NCI-H2081 (cell line): ENCODE results near the gene TMEM117.
"Not testable (repeated sequence)": the region's sequence is repeated elsewhere in the genome, so short reads cannot be mapped to it uniquely, and the experiment has no call there.

Experiments used
- DNase-seq, 2 experiments: peaks; one replicate each; lab custom pipeline; 2025; lab: John Stamatoyannopoulos, UW

The TMEM117 gene

DNA sequence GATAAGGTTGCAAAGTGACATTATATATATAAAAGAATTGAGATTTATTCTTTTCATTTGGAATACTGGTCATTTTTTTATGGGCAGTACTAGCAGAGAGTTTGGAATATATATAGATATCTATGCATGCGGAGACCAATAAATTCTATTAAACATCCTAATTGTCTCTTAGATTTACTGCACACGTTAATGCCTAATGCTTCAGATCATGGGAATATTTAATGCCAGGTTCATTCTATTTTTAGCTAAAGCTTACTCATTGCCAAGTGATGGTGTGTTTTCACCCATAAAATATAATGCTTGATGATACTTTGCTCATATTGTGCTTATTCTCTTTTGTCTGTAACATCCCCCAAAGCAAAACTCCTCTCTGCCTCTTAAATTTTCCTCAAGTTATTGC lies 264.4 kb downstream of the TMEM117 start:
- DNase-seq = no peak

DNA sequence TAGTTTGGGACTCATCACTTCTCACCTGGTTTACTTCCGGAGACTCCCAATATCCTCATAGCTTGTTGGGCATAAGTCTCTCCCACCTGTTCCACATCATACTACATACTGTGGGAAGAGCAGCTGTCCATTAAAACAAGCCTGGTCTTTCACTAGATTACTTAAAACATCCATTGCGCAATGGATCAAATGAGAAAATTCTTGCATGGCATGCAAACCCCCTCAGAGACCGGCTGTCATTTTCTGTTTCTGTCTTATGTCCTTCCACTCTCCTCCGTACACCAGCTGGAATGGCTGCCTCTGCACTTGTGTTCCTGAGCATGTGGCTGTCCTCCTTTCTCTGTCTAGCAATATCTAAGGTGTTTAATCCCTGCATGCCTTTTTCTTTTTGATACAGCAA lies 265.6 kb downstream of the TMEM117 start:
- no peak for DNase-seq

DNA sequence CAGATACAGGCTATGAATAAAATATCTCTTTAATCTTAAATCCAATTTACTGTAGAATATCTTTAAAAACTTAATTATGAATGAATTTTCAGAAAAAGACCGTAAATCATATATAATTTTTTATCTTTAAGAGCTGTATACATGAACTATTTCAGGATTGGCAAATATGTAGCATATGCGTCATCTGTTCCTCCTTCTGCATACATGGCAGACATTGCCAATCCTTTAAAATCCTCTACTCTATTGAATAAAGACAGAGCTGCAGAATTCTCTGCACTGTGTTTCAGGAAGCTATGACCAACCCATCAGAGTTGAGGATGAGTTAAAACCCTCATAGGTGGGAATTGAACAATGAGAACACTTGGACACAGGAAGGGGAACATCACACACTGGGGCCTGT lies 279.0 kb downstream of the TMEM117 start:
- no peak for DNase-seq

DNA sequence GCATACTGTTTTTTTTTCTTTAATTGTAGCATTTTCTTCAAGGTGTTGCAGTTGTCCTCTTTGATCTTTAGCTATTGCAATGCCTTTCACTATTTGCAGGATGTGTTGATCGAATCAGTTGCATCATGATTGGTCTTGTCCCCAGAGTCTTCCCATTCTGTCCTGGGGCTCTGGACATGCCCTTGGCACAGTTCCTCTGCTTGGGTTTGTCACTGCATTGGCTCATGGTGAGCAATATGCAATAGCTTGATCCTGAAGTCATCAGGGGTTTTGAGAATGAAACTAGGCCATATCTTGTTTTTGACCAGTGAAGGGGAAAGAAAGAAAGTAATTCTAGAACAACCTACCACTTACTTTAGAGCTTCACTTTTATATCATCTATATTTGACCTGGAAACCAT lies 281.5 kb downstream of the TMEM117 start:
- DNase-seq = no peak

DNA sequence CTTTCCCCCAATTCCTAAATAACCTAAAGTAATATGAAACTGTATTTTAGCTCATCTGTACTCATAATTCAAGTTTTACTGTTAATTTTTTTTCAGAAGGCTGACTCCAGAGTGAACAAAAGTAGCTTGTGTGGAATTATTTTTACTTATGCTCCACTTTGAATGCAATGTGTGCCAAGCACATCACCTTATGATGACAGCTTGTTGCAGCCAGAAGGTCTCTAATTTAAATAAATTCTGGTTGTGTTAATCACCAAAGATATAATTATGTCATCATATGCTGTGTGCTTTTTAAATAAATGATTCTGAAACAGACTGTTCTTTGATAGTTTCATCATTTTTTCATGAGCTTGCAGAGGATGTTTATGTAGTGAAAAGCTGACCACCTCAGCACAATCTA lies 283.1 kb downstream of the TMEM117 start:
- no peak for DNase-seq

DNA sequence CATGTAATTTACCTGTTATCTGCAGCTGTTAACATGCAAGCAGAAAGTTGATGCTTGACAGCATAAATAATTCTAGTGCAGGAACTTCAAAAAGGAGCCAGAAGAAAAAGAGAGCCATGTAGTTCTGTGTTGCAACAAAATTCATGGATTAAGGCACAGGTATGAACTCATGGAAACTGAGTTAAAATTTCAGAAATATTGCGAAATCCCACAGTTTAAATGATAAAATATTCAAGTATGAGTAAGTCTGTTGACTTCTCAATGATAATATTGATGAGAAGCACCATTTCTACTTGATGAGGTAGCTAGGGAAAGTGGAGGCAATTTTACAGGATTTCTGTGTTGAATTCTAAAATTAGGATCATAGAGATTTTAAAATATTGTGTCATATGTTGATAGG lies 290.9 kb downstream of the TMEM117 start:
- no peak for DNase-seq

DNA sequence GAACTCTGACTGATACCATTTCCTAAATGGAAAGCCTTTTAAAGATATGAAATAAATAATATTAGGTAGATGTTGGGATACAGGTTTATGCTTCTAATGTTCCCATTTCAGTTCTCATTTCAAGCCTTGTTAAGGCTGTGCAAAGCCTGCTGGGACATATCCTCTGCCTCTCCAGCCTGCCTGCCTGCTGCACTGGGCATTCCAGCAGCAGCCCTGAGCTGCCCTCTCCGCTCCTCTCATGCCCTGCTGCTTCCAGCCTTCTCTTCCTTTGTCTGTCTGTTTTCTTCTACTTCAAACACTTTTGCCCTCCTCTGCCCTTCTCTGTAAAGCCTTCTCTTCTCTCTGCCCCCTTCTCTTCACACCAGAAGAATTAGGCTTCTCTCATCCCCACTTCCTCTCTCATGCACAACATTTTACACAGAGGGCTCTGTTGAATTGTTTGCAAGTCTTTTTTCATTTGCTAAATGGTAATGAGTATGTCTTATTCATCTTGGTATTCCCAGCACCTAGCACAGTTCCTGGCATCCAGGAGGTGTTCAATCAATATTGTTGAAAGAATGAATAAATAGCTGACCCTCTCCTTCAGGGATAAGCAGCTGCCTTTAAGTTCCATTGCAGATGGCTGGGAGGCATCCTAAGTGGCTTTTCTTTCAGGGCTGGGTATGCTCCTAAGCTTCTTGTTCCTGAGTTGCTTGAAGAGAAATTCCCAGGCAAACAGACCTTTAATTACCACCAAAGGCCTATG lies 292.3 kb downstream of the TMEM117 start:
- DNase-seq = no peak

DNA sequence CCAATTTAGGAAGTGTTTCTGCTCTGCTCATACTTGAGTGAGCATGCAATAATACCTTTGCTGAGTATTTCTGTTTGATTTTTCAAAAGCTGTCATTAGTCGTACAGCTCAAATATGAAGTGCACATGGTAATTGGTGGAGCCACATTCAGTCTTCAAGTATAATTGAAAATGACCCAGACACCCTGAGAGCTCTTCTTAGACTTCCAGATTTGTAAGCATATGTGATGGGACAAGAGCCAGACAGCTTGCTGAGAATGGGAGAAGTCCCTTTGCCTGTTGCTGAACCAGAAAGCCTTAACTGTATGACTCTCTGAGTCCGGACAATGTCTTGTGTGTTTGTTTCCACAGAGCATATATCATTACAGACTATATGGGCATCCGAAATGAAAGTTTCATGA lies 307.3 kb downstream of the TMEM117 start:
- no peak for DNase-seq

DNA sequence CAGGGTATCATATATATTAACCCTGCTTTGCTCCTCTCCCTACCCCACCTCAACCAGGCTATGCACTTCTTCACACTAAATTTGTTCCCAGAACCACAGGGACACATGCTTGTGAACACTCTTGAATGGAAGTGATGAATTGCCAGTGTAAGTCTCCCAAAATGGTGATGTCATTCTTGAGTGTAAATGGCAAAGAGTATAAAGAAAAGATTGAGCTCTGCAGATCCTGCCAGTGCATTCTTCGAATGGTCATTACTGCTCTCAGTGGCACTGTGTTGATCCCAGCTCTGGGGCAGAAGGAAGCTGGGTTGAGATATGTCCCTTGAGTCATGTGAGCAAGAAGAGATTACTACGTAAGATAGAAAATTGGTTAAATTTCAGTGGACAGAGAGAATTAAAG lies 313.1 kb downstream of the TMEM117 start:
- DNase-seq = no peak

DNA sequence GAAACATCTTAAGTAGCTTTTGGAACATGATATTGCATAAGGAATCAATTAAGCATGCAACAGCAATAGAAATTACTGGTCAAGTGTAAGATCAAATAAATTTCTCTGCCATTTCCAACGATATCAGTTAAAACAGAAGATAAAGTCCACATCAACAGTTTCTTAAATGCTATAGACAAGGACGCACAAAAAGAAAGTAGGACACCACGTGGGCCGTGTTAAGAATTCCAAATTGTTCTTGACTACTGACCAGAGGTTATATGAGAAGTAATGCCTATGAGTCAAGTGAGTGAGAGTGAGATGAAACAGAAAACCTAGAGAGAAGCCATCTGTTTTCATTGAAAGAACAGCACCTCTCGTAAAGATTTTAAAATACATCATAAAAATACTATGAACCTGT lies 318.2 kb downstream of the TMEM117 start:
- no peak for DNase-seq

DNA sequence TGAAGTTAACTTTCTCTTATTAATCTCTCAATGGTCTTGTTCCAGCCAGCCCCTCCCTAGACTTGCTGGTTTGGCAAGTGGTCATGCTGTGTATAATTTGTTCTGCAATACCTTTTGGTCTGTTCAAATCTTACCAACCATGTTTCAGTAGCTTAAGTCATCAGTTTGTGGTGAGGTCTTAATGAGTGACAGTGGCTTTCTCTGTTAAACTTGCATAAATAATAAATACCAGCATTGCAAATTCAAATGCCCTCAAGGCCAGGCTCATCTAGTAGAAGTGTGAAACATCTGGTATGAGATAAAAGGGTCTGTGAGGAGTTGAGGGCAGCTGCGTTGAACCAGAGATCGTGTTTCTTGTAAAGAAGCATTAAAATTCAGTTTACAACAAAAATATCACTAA lies 319.5 kb downstream of the TMEM117 start:
- DNase-seq = no peak

DNA sequence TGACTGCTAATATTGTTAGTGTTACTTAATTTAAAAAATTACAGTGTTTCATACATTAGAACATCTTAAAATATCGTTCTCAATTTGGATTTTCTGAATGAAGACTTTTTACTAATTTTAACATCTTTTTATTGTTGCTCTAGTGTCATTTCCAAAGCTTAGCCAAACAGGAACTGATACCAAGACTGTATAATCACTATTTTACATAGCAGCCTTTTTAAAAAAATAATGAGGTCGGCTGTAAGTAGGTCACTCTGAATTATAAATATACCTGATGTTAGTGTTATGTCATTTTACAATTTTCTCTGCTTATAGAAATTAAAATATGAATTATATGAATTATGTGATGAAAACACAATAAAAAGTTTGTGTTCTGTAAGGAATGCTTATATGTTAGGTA lies 321.5 kb downstream of the TMEM117 start:
- no peak for DNase-seq

DNA sequence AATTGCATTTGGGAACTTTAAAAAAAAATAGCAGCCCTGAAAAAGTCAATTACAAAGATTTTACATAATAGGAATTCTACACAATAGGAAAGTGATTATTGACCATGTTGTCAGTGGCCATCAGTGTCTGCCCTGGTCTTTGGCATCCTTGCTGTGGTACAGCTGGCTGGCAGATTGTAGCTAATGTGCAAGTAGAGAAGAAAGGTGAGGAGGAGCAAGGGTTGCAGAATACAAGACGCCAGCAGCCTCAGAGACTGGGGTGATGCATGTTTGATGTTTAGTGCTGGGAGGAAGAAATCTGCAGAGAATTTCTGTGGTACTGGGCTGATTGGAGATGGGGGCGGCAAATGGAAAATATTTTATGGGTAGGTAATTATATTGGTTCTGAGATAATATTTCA lies 322.9 kb downstream of the TMEM117 start:
- no peak for DNase-seq

DNA sequence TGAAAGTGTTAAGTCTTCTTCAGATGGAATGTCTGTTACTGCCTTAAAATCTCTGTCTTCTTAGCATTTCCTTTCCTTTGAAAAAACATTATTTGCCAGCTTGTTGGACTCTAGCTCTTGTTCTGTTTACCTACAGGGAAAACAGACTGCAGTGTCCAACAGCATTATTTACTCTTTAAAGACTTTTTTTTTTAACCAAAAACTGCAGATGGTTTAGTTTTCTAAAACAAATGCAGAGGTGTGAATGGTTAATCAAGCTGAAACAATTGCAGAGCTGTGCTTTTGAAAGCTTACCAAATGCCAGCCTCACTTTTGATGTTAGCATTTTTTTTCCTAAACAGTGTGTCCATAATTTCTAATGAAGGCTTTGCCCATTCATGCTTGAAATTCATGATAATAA lies 323.3 kb downstream of the TMEM117 start:
- no peak for DNase-seq

DNA sequence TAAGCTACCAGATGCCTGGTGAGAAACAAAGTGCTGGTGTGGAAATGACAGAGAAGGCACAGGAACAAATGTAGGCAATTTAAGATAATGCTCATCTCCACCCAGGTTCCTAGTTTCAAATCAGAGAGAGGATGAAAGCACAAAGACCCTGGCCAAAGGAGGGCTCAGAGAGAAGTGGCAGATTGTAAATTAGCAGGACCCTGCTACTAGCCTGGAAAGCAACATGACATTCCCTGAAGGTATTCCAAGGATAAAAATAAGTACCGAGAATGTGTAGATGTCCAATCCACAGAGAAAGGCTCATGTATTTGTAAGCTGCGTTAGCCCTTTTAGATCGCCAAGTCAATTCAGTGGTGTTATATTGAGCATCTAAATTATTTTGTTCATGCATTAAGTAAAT lies 324.0 kb downstream of the TMEM117 start:
- no peak for DNase-seq

DNA sequence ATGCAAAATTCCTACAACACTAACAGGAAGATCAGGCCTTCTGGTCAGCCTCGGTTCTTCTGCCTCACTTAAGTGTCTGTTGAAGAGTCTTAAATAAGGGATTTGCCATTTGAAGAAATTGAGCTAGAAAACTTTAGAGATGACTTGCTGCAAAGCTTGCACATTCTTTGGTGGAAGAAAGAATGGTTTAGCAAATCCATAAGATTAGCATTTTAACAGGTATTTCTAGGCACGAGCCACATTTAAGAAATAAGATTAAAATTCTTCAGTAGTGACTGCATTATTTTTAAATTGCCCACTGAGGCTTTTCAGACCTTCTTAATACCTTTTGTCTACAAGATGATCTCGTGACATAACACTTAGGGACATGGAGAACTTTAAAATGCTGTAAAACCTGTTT lies 327.1 kb downstream of the TMEM117 start:
- no peak for DNase-seq

DNA sequence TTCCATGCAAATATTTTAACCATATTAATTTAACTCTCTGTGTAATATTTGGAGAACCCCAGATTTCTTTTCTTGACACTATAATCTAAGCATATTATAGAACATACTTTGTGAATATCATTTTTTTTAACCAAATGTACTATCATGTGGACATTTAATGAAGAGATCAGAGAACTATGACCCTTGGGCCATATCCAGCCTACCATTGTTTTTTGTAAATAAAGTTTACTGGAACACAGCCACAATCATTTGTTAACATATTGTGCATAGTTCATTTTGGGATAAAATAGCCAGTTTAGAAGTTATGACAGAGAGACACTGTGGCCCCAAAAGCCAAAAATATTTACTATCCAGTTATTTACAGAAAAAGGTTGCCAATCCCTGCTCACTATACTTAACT lies 338.2 kb downstream of the TMEM117 start:
- DNase-seq = no peak

DNA sequence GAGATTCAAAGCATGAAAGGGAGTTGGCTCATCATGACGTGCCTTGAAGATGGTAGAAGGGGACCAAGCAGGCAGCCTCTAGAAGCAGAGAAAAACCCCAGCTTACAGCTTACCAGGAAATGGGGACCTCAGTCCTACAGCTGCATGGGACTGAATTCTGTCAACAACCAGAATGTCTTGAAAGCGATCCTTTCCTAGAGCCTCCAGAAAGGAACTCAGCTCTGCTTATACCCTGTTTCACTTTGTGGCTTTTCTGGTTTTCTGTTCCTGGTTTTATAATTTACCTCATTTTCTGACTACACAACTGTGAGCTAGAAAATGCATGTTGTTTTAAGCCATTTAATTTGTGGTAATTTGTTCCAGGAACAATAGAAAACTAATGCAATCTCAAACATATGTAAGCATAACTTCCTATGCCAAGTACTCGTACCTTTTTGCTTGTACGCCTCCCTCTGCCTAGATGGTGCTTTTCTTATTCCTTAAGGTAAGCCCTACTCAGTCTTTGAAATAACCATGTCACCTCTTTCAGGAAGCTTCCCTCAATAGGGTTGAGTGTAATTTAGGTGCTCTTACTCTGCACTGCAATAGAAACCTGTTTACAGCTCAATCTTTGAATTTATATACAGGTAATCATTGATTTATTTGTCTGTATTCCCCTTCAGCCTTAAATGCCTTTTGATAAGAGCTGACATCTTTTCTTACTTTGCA lies 348.8 kb downstream of the TMEM117 start:
- no peak for DNase-seq

DNA sequence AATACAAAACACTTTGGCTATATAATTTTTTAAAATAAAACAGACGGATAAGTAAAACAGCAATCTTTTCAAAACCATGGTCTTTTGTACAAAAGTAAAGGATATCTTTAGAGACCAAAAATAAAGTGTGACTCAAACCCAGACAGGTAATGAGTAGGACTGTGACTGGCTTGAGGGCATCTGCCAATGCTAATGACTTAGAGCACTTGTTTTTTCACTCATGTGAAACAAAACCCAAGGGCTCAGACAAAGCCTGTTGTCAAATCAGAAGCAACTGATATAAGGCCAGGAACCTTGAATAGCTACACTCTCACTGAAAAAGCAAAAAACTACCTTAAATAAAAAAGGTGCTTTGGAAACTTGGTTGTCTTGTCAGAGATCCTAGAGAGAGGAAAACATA lies 357.4 kb downstream of the TMEM117 start:
- peak in 1 of 2 experiments; percentile 8 for DNase-seq

DNA sequence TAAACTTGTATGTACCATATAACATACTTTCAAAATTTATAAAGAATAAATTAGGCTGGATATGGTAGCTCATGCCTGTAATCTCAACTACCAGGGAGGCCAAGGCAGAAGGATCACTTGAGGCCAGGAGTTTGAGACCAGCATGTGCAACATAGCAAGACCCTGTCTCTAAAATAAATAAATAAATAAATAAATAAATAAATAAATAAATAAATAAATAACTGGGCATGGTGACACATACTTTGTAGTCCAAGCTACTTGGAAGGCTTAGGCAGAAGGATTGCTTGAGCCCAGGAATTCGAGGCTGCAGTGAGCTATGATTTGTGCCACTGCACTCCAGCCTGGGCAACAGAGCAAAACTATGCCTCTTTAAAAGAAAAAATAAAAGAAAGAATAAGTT lies 359.8 kb downstream of the TMEM117 start:
- not testable (repeated sequence) for DNase-seq

DNA sequence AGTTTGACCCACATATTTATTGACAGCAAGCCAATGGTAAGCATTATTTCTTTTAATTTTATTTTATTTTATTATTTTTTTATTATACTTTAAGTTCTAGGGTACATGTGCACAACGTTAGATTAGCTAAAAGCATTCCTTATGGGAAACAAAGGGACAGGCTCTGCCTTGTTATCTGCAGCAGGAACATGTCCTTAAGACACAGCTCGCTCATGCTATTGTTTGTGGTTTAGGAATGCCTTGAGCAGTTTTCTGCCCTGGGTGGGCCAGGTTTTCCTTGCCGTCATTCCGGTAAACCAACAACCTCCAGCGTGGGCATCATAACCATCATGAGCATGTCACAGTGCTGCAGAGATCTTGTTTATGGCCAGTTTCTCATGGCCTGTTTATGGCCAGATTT lies 370.2 kb downstream of the TMEM117 start:
- no peak for DNase-seq

DNA sequence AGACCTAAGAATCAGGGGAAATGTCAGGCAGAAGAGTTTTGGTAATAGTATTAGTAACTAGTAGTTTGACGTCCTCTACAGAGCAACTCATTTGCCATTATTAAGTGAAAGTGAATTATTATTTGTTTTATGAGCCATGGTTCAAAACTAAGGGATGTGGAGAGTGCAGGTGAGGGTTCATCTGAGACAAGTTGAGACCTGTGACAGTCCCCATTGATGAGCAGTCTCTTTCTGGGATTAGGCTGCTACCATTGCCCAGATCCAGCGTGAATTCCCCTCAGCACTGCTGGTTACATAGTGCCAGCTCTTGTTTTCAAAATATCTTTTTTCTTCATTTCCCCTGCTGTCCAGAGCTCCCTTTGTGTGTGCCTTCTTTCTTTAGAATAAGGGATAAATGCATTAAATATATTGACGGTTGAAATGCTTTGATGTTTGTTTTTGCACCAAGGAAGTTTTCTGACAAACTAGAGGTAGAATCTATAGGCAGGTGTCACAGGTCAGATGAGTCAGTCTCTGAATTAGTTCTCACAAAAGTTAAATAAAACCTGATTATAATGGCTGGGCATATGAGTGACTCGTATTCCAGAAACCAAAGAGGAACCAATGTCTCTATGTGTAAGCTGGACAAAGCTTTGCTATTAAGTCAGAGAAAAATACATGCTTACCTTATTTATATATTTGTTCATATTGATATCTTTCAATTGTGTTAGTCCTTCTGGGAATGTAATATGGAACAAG lies 381.4 kb downstream of the TMEM117 start:
- DNase-seq = no peak

DNA sequence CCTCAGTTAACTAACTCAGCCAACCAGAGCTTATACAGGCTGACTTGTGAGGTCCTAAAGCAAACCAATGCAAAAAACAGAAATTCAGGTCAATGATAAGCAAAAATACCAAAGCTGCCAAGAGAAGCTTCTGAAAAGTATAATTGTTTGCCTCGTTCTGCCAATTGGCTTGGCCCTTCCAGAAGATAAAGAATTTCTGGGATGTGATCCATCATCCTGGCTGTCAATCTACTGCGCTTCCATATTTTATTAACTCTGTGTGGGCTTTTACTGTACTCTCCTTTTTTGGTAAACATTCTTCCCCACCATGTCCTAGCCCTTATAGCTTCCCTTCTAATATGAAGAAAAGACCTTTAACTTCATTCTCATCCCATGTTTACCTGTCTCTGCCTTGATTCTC lies 387.9 kb downstream of the TMEM117 start:
- no peak for DNase-seq
